ENCODE measurements around the gene POLD3.
A peak's percentile ranks its signal among the peaks of the same experiment; 100 is the strongest.

The POLD3 gene

GRCh38 chr11:74673693-74674360 lies 81.4 kb downstream of the POLD3 start:
- no peak for DNase-seq

GRCh38 chr11:74675761-74676160 lies 83.4 kb downstream of the POLD3 start:
- no peak for DNase-seq

GRCh38 chr11:74676596-74676995 lies 84.2 kb downstream of the POLD3 start:
- no peak for DNase-seq

GRCh38 chr11:74677131-74677530 lies 84.7 kb downstream of the POLD3 start:
- no peak for DNase-seq

- DNase-seq, result no peak
These were observed 85.7 kb downstream of the POLD3 start for GRCh38 chr11:74678041-74678440.

GRCh38 chr11:74678591-74679512 lies 86.5 kb downstream of the POLD3 start:
- no peak for DNase-seq

GRCh38 chr11:74679513-74679865 lies 87.1 kb downstream of the POLD3 start:
- DNase-seq, result no peak

GRCh38 chr11:74680035-74680671 lies 87.8 kb downstream of the POLD3 start:
- DNase-seq, result no peak

- DNase-seq, result no peak
These were observed 88.5 kb downstream of the POLD3 start for GRCh38 chr11:74680703-74681531.

GRCh38 chr11:74681686-74682651 lies 89.6 kb downstream of the POLD3 start:
- no peak for DNase-seq

- no peak for DNase-seq
These were observed 90.4 kb downstream of the POLD3 start for GRCh38 chr11:74682731-74683278.

GRCh38 chr11:74683279-74683871 lies 91.0 kb downstream of the POLD3 start:
- peak; percentile 24 for DNase-seq

- peak; percentile 40 for DNase-seq
These were observed 91.6 kb downstream of the POLD3 start for GRCh38 chr11:74683941-74684481.

- no peak for DNase-seq
These were observed 92.3 kb downstream of the POLD3 start for GRCh38 chr11:74684661-74685060.

- no peak for DNase-seq
These were observed 93.0 kb downstream of the POLD3 start for GRCh38 chr11:74685338-74685737.

GRCh38 chr11:74685905-74686304 lies 93.5 kb downstream of the POLD3 start:
- no peak for DNase-seq

GRCh38 chr11:74686792-74687191 lies 94.4 kb downstream of the POLD3 start:
- DNase-seq, result peak; percentile 55

- DNase-seq, result peak; percentile 43
These were observed 95.0 kb downstream of the POLD3 start for GRCh38 chr11:74687237-74688023.

GRCh38 chr11:74689666-74690065 lies 97.3 kb downstream of the POLD3 start:
- no peak for DNase-seq

Measured in fibroblast of skin of scalp (primary cell).